WI38 (cell line): Measurements from ENCODE around the gene C1orf35.

Source experiments
- H3K4me3 ChIP-seq: 2 replicates; pipeline ENCODE4 v1.5.1; 2011; ENCODE audit warnings: low read depth, mild to moderate bottlenecking, control low read depth, low read length
- CTCF ChIP-seq: IDR thresholded peaks from 2 replicates; pipeline ENCODE4 v1.5.1; 2012; ENCODE audit warnings: low read depth, mild to moderate bottlenecking, control low read depth, low read length

Gene C1orf35

GRCh38 chr1:228084797-228085196, 18.3 kb downstream of the C1orf35 start:
- peak overlapping the region; percentile 97 for H3K4me3 ChIP-seq
- TF ChIP-seq CTCF = no peak

GRCh38 chr1:228084325-228084724, 18.8 kb downstream of the C1orf35 start:
- peak overlapping the region; percentile 97 for H3K4me3 ChIP-seq
- TF ChIP-seq CTCF = no peak

- TF ChIP-seq CTCF = no peak
- H3K4me3 ChIP-seq = peak overlapping the region; percentile 97
Observed at GRCh38 chr1:228083871-228084278, 19.2 kb downstream of the C1orf35 start.

GRCh38 chr1:228082918-228083870, 19.9 kb downstream of the C1orf35 start:
- TF ChIP-seq CTCF = no peak
- peak overlapping the region; percentile 97 for H3K4me3 ChIP-seq

- TF ChIP-seq CTCF = no peak
Observed at GRCh38 chr1:228082214-228082917, 20.8 kb downstream of the C1orf35 start, which contains the start of gene ARF1. Gene ARF1, plus strand, starts transcription at chr1:228082708. Its CDS starts 14,407 bp downstream, at chr1:228097115.

GRCh38 chr1:228081578-228082213, 21.4 kb downstream of the C1orf35 start:
- peak overlapping the region; percentile 97 for H3K4me3 ChIP-seq
- TF ChIP-seq CTCF = no peak

More at GRCh38 chr1:228082214-228082917, 20.8 kb downstream of the C1orf35 start, which contains the start of gene ARF1:
- peak within 1 kb of the TSS; percentile 97 for H3K4me3 ChIP-seq
